CD4-positive, alpha-beta T cell treated with Interleukin-21 for 1 hour (primary cell): ENCODE data around the gene FAM111B.
"Not testable (repeated sequence)": the region's sequence is repeated elsewhere in the genome, so short reads cannot be mapped to it uniquely, and the experiment has no call there.

Experiments used
- DNase-seq: peaks from one replicate; pipeline ENCODE4 v3.0.0-alpha.2; 2020

The FAM111B gene

DNA sequence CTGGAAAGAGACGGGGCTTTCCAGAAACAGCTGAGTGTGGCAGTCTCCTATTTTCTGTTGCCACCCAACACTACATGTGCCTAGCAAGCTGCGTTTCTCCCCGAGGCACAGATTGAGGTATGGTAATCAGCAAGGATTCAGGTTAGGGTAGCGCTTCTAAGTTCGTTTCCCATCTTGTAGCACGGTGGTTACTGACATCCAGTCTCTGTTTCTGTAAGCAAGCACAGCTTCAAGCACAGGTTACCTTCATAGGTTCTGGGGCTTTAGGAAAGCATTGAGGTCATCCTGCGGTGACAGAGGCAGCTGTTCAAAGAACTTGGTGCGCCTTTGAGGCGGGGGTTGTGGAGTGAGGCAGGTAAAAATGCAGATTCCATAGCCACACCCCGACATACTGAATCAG lies 684 bp downstream of the FAM111B start:
- peak; percentile 16 for DNase-seq

- no peak for DNase-seq
Measured at GRCh38 chr11:59112494-59112893, 5.5 kb downstream of the FAM111B start.

DNA sequence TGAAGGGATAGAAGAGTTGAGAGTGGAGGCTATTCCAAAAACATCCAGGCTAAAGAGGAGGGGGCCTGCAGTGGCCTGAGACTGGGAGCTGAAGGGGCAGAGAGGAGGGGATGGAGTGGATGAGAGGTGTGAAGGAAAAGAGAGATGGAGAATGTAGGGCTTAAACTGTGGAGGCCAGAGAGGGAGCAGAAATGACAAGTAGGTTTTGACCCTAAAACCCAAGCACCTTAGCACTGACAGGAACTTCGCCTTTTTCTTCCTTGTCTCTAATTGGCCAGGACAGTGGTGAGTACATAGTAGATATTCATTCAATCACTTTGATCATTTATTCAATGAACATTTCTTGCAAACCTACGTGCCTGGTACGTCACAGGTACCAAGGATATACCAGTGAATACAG lies 7.3 kb downstream of the FAM111B start:
- no peak for DNase-seq

DNA sequence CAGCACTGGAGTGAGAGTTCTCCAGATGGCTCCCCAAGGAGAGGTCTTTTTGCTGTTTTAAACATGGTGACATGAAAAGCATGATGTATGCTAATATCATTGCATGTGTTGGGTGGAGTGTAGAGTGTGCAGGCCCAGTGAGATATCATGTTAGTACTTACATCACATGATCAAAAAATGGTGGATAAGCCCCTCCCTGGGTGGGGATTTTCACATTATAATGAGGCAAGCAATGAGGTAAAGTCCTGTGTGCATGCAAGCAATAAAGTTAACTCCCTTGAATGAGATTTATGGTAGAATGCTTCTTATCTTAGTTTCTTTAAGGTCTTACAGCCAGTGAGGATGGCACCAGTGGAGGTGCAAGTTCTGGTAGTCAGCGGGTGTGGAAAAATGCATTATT lies 8.5 kb downstream of the FAM111B start:
- DNase-seq: no peak

GRCh38 chr11:59117774-59118173 lies 10.7 kb downstream of the FAM111B start:
- no peak for DNase-seq

DNA sequence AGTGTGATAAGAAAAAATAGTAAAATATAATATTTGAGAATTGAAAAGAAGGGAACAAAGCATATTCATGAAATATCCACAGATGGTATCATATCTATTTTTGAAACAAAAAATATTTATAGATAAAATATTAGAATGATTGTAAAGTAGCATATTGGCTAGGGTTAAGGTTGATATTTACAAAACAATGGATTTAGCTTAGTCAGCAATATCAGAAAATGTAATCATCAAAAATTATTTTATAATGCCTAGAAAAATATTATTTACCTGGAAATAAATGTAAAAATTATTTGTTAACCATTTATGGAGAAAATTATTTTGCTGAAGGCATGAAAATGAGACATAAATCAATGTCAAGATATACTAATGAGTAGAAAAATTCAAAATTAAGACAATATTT lies 12.8 kb downstream of the FAM111B start:
- no peak for DNase-seq

GRCh38 chr11:59135648-59136461 lies 28.8 kb downstream of the FAM111B start:
- DNase-seq: peak; percentile 87

GRCh38 chr11:59136551-59136950 lies 29.5 kb downstream of the FAM111B start:
- DNase-seq: not testable (repeated sequence)

DNA sequence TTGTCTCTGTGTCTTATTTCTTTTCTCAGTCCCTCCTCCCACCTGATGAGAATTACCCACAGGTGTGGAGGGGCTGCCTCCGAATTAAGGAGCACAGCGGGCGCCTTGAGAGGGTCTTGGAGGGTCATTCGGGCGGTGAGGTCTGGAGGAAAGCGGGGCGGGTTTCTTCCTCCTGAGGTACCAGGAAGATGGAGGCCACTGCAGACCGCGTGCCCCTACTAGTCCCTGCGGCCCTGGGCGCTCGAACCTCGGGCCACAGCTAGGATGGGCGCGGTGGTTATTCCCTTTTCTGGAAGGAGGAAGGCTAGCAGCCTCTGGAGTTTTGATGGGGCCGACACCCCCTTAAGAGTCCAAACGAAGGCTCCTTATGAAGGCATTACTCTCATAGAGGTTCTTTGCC lies 30.2 kb downstream of the FAM111B start:
- no peak for DNase-seq

DNA sequence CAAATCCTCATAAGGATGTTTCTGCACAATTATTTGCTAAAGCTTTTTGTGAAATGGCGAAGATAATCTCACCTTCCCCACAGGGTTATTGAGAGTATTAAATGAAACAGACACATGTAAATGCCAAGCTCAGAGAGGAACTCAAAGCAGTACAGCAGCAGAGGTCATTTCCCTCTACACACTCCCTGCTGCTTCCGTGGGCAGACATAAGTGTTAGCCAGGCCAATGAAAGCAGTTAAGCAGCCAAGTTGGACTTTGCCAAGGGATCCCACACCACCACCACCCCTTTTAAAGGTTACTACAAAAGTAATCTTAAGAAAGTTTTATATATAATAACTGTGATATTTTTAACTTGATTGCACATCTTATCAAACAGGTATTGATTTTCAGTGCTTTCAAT lies 31.6 kb downstream of the FAM111B start:
- DNase-seq: no peak

- no peak for DNase-seq
Measured at GRCh38 chr11:59141191-59141590, 34.2 kb downstream of the FAM111B start.

GRCh38 chr11:59141673-59142460 lies 34.8 kb downstream of the FAM111B start:
- no peak for DNase-seq

GRCh38 chr11:59142530-59143507 lies 35.8 kb downstream of the FAM111B start, which contains the start of gene FAM111A:
Gene FAM111A, plus strand, starts transcription at chr11:59142856. Its CDS starts 6,017 bp downstream, at chr11:59148873.
- peak; percentile 91 for DNase-seq

- DNase-seq: no peak
Measured at GRCh38 chr11:59144096-59144495, 37.1 kb downstream of the FAM111B start.

GRCh38 chr11:59144579-59145345 lies 37.7 kb downstream of the FAM111B start:
- DNase-seq: peak; percentile 85

GRCh38 chr11:59145534-59145933 lies 38.5 kb downstream of the FAM111B start:
- DNase-seq: peak; percentile 9

DNA sequence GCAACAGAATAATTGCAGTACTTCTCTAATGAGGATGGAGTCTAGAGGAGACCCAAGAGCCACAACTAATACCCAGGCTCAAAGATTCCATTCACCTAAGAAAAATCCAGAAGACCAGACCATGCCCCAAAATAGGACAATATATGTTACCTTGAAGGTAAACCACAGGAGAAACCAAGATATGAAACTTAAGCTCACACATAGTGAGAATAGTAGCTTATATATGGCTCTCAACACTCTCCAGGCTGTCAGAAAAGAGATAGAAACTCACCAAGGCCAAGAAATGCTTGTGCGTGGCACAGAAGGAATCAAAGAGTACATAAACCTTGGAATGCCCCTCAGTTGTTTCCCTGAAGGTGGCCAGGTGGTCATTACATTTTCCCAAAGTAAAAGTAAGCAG lies 44.7 kb downstream of the FAM111B start:
- no peak for DNase-seq

DNA sequence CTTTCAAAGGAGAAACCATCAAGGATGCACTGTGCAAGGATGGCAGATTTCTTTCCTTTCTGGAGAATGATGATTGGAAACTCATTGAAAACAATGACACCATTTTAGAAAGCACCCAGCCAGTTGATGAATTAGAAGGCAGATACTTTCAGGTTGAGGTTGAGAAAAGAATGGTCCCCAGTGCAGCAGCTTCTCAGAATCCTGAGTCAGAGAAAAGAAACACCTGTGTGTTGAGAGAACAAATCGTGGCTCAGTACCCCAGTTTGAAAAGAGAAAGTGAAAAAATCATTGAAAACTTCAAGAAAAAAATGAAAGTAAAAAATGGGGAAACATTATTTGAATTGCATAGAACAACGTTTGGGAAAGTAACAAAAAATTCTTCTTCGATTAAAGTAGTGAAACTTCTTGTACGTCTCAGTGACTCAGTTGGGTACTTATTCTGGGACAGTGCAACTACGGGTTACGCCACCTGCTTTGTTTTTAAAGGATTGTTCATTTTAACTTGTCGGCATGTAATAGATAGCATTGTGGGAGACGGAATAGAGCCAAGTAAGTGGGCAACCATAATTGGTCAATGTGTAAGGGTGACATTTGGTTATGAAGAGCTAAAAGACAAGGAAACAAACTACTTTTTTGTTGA lies 45.4 kb downstream of the FAM111B start:
- DNase-seq: no peak

DNA sequence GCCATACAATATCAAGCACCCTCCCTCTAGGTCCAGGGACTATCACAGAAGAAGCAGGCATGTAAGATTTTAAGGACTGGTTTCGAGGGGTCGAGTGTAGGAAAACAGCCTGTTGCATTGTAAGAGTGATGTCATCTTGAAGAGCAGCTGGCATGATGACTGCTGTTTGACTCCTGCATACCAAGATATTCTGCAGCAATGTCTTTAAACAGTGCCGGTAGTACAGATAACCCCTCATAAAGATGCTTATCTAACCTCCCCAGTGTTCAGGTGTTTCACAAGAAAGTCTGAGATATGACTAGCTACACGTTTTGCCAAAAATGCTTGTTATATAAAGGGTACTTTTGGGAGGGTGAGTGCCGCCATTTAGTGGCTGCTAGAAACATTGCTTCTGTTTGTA lies 47.6 kb downstream of the FAM111B start:
- no peak for DNase-seq

DNA sequence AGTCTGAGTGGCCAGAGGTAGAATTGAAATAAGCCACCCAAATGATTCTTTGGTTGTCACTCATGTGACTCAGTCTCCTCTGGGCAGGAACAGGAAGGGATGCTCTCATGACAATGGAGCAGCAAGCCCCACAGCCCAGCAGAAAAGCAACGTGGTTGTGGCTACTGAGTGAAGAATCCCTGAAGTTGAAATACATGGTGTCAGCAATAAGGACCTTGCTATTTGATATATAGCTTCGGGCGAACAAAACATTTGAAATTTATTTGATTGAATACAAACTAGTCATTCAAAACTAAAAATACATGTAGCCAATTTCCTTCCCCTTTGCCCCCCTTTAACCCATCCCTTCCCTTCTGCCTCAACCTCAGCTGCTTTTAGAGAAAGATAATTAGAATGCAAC lies 50.4 kb downstream of the FAM111B start:
- DNase-seq: no peak
